Upper lobe of right lung (tissue), 1 donor: ENCODE results near the gene SETD3. TPM values are rescaled to one million over a fixed set of nuclear protein-coding genes. Genes with fewer than 3 reads are reported as not detected.

Source experiments
- ATAC-seq: fragments of 200-7000 bp; cut with Tn5 transposase; one replicate; pipeline ENCODE4 v1.9.1; 2020; ENCODE audit warnings: mild to moderate bottlenecking, moderate library complexity
- DNase-seq: peaks from one replicate; pipeline ENCODE4 v3.0.0-alpha.2; 2020
- H3K27ac ChIP-seq: fragments of 200-600 bp; one replicate; pipeline ENCODE4 v1.8.0; 2022
- H3K27me3 ChIP-seq: fragments of 200-600 bp; one replicate; pipeline ENCODE4 v1.8.0; 2022; ENCODE audit warnings: mild to moderate bottlenecking
- H3K36me3 ChIP-seq: fragments of 200-600 bp; one replicate; pipeline ENCODE4 v1.8.0; 2022
- H3K4me1 ChIP-seq: fragments of 200-600 bp; one replicate; pipeline ENCODE4 v1.8.0; 2022
- H3K4me3 ChIP-seq: fragments of 200-600 bp; one replicate; pipeline ENCODE4 v1.8.0; 2022; ENCODE audit warnings: mild to moderate bottlenecking
- H3K9me3 ChIP-seq: fragments of 200-600 bp; one replicate; pipeline ENCODE4 v1.8.0; 2022
- intact Hi-C: fragments of 100-400 bp; cut with DNase I; formaldehyde crosslinking; loops from one replicate; pipeline ENCODE4 v1.11.0; 2022
- total RNA-seq: library from RNA; stranded (reverse); fragmentation: NEBNext Ultra II Directional; extraction: Animal tissue kit (Norgen Biotek cat#: 25700); gene quantifications from one replicate; pipeline ENCODE4 v1.2.1, GENCODE V29; 2021
- TF ChIP-seq, protein P1 (sequence below): fragments of 200-600 bp; IDR thresholded peaks from one replicate; pipeline ENCODE4 v1.8.0; 2022; ENCODE audit warnings: antibody characterized with exemption
- donor health status: DM: no; HTN: yes; CAD: no; lungs with severe emphysema.

SETD3 gene
- total RNA-seq, 1 donor from 2014 or later, result 90.3 TPM

DNA sequence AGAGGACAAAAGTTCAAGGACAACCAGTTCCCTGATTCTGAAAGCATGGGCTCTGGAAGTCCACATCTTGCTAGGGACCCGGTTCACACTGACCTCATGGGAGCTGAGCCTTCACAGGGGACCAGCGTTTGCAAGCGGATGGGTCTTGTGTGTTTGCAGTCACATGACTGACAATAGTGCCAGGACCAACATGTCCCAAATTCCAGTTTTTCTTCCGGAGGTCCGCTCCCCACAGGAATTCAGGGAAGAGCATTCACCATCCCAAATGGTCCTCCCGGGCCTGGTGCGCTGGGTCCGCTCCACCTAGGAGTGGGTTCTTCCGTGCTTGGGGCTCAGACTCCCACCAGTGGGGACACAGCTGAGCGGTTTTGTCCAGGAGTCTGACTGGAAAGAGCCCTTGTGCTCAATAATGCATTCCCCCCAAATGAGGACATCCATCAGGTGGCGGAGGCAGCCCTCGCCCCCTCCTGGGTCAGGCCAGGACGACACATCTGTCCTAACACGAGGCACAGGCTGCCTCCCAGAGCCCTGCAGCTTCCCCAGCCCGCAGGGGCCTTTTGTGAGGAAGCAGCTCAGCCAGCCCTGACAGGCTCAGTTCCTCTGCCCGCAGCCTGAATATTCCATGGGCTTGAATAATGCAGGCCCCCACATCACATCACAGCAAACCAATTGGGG lies 116.9 kb downstream of the SETD3 start:
- intact Hi-C loops, result no loop called here
- H3K27me3 ChIP-seq, result no peaks in the 10 kb centered on the region
- H3K36me3 ChIP-seq, result no peaks in the 10 kb centered on the region
- no peak overlapping the region for H3K27ac ChIP-seq
- DNase-seq (peak; percentile 41), ATAC-seq (no peak)
- H3K4me3 ChIP-seq, result no peak overlapping the region
- TF ChIP-seq, protein P1, sequence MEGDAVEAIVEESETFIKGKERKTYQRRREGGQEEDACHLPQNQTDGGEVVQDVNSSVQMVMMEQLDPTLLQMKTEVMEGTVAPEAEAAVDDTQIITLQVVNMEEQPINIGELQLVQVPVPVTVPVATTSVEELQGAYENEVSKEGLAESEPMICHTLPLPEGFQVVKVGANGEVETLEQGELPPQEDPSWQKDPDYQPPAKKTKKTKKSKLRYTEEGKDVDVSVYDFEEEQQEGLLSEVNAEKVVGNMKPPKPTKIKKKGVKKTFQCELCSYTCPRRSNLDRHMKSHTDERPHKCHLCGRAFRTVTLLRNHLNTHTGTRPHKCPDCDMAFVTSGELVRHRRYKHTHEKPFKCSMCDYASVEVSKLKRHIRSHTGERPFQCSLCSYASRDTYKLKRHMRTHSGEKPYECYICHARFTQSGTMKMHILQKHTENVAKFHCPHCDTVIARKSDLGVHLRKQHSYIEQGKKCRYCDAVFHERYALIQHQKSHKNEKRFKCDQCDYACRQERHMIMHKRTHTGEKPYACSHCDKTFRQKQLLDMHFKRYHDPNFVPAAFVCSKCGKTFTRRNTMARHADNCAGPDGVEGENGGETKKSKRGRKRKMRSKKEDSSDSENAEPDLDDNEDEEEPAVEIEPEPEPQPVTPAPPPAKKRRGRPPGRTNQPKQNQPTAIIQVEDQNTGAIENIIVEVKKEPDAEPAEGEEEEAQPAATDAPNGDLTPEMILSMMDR, result no peak
- no peaks in the 10 kb centered on the region for H3K9me3 ChIP-seq
- no peaks in the 10 kb centered on the region for H3K4me1 ChIP-seq

DNA sequence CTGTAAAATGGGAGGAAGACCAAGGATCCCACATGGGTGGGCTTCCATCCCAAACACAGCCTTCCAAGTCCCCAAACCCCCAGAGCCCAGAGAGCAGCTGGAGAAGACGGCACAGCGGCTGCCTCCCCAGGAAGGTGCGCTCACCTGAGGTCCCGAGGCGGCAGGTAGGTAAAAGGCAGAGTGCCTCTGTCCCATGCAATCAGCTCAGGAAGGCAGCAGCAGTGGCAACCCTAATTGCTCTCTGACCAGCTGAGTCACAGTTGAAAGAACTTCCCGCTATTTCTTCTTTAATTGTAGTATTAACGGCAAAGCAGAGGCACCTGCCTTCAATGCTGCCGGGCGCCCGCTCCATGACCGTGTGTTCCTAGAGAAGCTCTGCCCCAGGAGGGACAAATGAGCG lies 117.6 kb downstream of the SETD3 start:
- Histone ChIP-seq H3K27me3 (no peaks in the 10 kb centered on the region), H3K27ac (no peak overlapping the region), H3K4me3 (no peak overlapping the region), H3K4me1 (no peaks in the 10 kb centered on the region), H3K36me3 (no peaks in the 10 kb centered on the region), H3K9me3 (no peaks in the 10 kb centered on the region)
- intact Hi-C loops, result no loop called here
- TF ChIP-seq, protein P1, result no peak
- no peak for ATAC-seq
- no peak for DNase-seq

DNA sequence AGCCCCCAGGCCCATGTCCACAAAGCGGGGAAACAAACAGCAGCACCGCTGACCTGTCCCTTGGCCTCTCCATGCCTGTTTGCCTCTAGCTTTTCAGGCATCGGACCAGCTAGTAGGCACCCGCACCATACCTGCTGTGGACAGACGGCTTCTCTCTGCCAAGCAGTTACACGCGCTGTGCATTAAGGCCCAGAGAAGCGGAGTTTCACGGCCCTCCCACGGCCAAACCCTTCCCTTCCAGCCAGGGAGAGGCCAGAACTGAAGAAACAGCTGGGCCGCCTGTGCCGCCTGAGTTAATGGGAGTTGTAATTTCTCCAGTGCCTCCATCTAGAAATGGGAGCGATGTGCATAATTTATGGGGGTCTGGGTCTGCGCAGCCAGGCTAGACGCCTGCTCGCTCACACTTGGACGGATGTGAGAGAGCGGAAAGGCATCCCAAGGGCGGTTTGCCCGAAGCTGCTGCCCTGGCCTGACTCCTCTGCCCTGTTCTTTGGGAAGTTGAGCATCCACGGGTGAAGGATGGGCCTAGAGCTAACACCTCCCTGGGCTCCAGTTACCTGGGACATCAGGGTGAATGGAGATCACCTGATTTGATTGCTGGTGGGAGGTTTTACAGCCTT lies 119.0 kb downstream of the SETD3 start:
- TF ChIP-seq, protein P1, result no peak
- no peak overlapping the region for H3K27ac ChIP-seq
- H3K9me3 ChIP-seq, result no peaks in the 10 kb centered on the region
- no peak for ATAC-seq
- H3K4me3 ChIP-seq, result no peak overlapping the region
- DNase-seq, result no peak
- no peaks in the 10 kb centered on the region for H3K4me1 ChIP-seq
- H3K27me3 ChIP-seq, result no peaks in the 10 kb centered on the region
- intact Hi-C loops, result no loop called here
- H3K36me3 ChIP-seq, result no peaks in the 10 kb centered on the region

DNA sequence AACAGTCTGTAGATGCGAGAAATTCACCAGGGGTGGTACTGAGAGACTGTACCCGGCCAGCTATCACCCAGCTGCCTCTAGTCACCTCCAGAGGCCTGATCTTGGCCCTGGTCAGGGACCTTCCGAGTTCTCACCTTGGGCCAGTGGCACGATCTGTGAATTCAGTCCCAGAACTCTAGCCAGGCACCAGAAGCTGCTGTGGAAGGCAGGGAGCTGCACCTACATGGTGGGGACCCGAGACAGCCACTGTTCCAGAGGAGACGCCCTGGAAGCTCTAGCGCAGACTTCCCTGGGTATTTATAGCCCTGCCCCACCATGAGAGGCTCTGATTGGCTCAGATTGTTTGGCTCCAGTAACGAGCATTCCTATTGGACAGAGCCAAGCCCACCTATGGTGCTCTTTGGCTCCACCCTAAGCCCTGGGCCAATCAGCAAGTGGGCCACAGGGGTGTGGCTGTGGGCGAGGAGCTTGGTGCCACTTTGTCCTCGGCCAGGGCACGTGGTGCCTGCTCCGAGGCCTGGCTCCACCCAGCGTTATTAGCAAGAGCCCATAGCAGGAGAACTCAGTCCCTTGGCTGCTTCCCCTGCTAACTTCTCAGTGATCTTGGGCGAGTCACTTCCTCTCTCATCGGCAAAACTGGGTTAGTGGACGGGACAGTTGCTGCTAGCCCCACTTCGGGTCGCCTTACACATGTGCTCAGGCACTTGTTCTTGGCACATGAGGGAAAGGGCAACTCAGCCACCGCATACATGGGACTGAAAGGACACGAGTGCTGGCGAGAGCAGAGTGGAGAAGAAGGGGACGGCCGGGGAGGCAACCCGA lies 119.7 kb downstream of the SETD3 start:
- Histone ChIP-seq H3K4me1 (no peaks in the 10 kb centered on the region), H3K36me3 (no peaks in the 10 kb centered on the region), H3K9me3 (no peaks in the 10 kb centered on the region), H3K4me3 (no peak overlapping the region), H3K27ac (no peak overlapping the region), H3K27me3 (no peaks in the 10 kb centered on the region)
- ATAC-seq, result peak; percentile 30
- intact Hi-C loops, result no loop called here
- DNase-seq, result no peak
- TF ChIP-seq, protein P1, result no peak

DNA sequence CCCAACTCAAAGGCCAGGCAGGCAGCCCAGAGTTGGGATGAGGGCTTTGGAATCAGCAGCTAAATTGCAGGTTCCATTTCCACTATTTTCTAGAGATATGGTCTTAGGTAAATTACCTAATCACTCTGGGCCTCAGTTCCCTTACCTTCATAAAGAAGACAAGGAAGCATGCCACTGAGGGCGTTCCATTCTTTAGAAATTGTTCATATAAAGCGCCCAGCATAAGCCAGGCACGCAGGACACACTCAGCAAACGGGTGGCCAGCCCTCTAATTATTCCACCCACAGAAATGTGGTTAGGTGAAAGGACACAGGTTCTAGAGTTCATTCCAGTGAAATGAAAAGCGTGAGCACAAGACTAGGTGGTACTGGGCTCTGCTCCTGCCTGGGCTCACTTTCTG lies 120.8 kb downstream of the SETD3 start:
- ATAC-seq (no peak), DNase-seq (no peak)
- Histone ChIP-seq H3K4me1 (no peaks in the 10 kb centered on the region), H3K9me3 (no peaks in the 10 kb centered on the region), H3K27me3 (no peaks in the 10 kb centered on the region), H3K36me3 (no peaks in the 10 kb centered on the region), H3K4me3 (no peak overlapping the region), H3K27ac (no peak overlapping the region)
- intact Hi-C loops, result no loop called here
- TF ChIP-seq, protein P1, result no peak
